ENCODE data around the gene BTG3.

GRCh38 chr21:17644186-17644585, 31.5 kb upstream of the BTG3 start:
- TF ChIP-seq CTCF (IDR thresholded peaks at IDR 0.05) (no peak), POLR2A (IDR thresholded peaks at IDR 0.05) (no peak)

Data from Peyer's patch (tissue), 4 donors.